HG03175 (cell line): Measurements from ENCODE around the gene COPS3.

Experiments used
- ATAC-seq: cut with Tn5 transposase; IDR thresholded peaks from one replicate; pipeline ENCODE4 v1.9.1; 2021; ENCODE audit warnings: mild to moderate bottlenecking, moderate library complexity; ENCODE audit not compliant: unreplicated experiment

The COPS3 gene

GRCh38 chr17:17198281-17198680 is 82.8 kb downstream of the COPS3 start:
- no peak for ATAC-seq

GRCh38 chr17:17196776-17197175 is 84.3 kb downstream of the COPS3 start:
- ATAC-seq: no peak
